Natural killer cell treated with Interleukin-12 subunit alpha and Interleukin-12 subunit beta and Interleukin-15 and Interleukin-18, amount 100 ng/mL, for 72 hours (primary cell): Measurements from ENCODE around the gene PRELP. TPM values are rescaled to one million over a fixed set of nuclear protein-coding genes. Genes with fewer than 3 reads are reported as not detected.

Source experiments
- ATAC-seq, 2 donors: fragments of 150-1000 bp; cut with Tn5 transposase in 1 of 2; sonication (Bioruptor Pico), chemical (Tn5 transposase) in 1 of 2; 2 replicates each; pipeline ENCODE4 v1.10.0; 2021
- DNase-seq: peaks from one replicate; pipeline ENCODE4 v3.0.0; 2022; ENCODE audit warnings: low spot score
- H3K27ac Mint-ChIP-seq, 2 donors: 1 replicate in 1 of 2; 2 replicates in 1 of 2; pipeline ENCODE4 v1.8.0; 2022; ENCODE audit warnings: mixed read lengths in 2 of 2, mild to moderate bottlenecking in 1 of 2, moderate library complexity in 1 of 2
- H3K27me3 Mint-ChIP-seq, 2 donors: 1 replicate in 1 of 2; 2 replicates in 1 of 2; pipeline ENCODE4 v1.8.0; 2022; ENCODE audit warnings: mixed read lengths in 2 of 2
- H3K36me3 Mint-ChIP-seq: one replicate; pipeline ENCODE4 v1.8.0; 2022; ENCODE audit warnings: mixed read lengths
- H3K4me1 Mint-ChIP-seq, 2 donors: 1 replicate in 1 of 2; 2 replicates in 1 of 2; pipeline ENCODE4 v1.8.0; 2022; ENCODE audit warnings: low read depth in 2 of 2, mixed read lengths in 2 of 2, mild to moderate bottlenecking in 1 of 2
- H3K4me3 Mint-ChIP-seq: one replicate; pipeline ENCODE4 v1.8.0; 2022; ENCODE audit warnings: mixed read lengths
- H3K9me3 Mint-ChIP-seq: 2 replicates; pipeline ENCODE4 v1.8.0; 2022; ENCODE audit warnings: mixed read lengths
- total RNA-seq, 2 donors: library from RNA; stranded (reverse); gene quantifications; one replicate each; pipeline ENCODE4 v1.2.3, GENCODE V29; 2022

The PRELP gene
- total RNA-seq, 2 donors from 2014 or later = not detected

- peaks cover 0 to 5% of the 10 kb centered on the region in 2 donors for H3K4me1 Mint-ChIP-seq
- no peaks in the 10 kb centered on the region for H3K36me3 Mint-ChIP-seq
- H3K27me3 Mint-ChIP-seq = peaks cover 4 to 8% of the 10 kb centered on the region in 2 donors
- DNase-seq (no peak), ATAC-seq (no peak)
- H3K4me3 Mint-ChIP-seq = no peak overlapping the region
- H3K27ac Mint-ChIP-seq = no peak overlapping the region
- no peaks in the 10 kb centered on the region for H3K9me3 Mint-ChIP-seq
Observed at GRCh38 chr1:203519896-203520295, 44.3 kb downstream of the PRELP start.

GRCh38 chr1:203520315-203520714 lies 44.7 kb downstream of the PRELP start:
- Mint-ChIP-seq H3K27me3 (peaks cover 2 to 4% of the 10 kb centered on the region in 2 donors), H3K27ac (no peak overlapping the region), H3K4me3 (no peak overlapping the region), H3K9me3 (no peaks in the 10 kb centered on the region), H3K4me1 (peaks cover 0 to 5% of the 10 kb centered on the region in 2 donors), H3K36me3 (no peaks in the 10 kb centered on the region)
- DNase-seq (no peak), ATAC-seq (no peak)

- Mint-ChIP-seq H3K4me1 (peaks cover 0 to 5% of the 10 kb centered on the region in 2 donors), H3K4me3 (no peak overlapping the region), H3K27me3 (no peaks in the 10 kb centered on the region), H3K9me3 (no peaks in the 10 kb centered on the region), H3K36me3 (no peaks in the 10 kb centered on the region), H3K27ac (no peak overlapping the region)
- no peak for DNase-seq
- ATAC-seq = no peak
Observed at GRCh38 chr1:203521074-203521794, 45.6 kb downstream of the PRELP start.

GRCh38 chr1:203521812-203522211 lies 46.2 kb downstream of the PRELP start:
- peak in 1 of 2 donors; percentile 26 for ATAC-seq
- Mint-ChIP-seq H3K4me3 (no peak overlapping the region), H3K4me1 (peaks cover 0 to 6% of the 10 kb centered on the region in 2 donors), H3K27me3 (peaks cover 0 to under 1% of the 10 kb centered on the region in 2 donors), H3K9me3 (no peaks in the 10 kb centered on the region), H3K36me3 (no peaks in the 10 kb centered on the region), H3K27ac (no peak overlapping the region)
- no peak for DNase-seq

- Mint-ChIP-seq H3K4me1 (peaks cover 0 to 10% of the 10 kb centered on the region in 2 donors), H3K27me3 (peaks cover 0 to 5% of the 10 kb centered on the region in 2 donors), H3K36me3 (no peaks in the 10 kb centered on the region), H3K4me3 (no peak overlapping the region), H3K9me3 (no peaks in the 10 kb centered on the region), H3K27ac (no peak overlapping the region)
- DNase-seq (no peak), ATAC-seq (no peak)
Observed at GRCh38 chr1:203522237-203522636, 46.6 kb downstream of the PRELP start.

GRCh38 chr1:203523667-203524066 lies 48.1 kb downstream of the PRELP start:
- DNase-seq (no peak), ATAC-seq (no peak)
- H3K27ac Mint-ChIP-seq = no peak overlapping the region
- H3K36me3 Mint-ChIP-seq = no peaks in the 10 kb centered on the region
- no peaks in the 10 kb centered on the region for H3K9me3 Mint-ChIP-seq
- peaks cover 0 to 9% of the 10 kb centered on the region in 2 donors for H3K4me1 Mint-ChIP-seq
- H3K27me3 Mint-ChIP-seq = peaks cover 0 to 7% of the 10 kb centered on the region in 2 donors
- no peak overlapping the region for H3K4me3 Mint-ChIP-seq

GRCh38 chr1:203524152-203524551 lies 48.5 kb downstream of the PRELP start:
- DNase-seq (no peak), ATAC-seq (no peak)
- Mint-ChIP-seq H3K36me3 (no peaks in the 10 kb centered on the region), H3K27ac (no peak overlapping the region), H3K4me1 (peaks cover 0 to 6% of the 10 kb centered on the region in 2 donors), H3K9me3 (no peaks in the 10 kb centered on the region), H3K27me3 (peaks cover 0 to 7% of the 10 kb centered on the region in 2 donors), H3K4me3 (no peak overlapping the region)

GRCh38 chr1:203524824-203525223 lies 49.2 kb downstream of the PRELP start:
- no peak overlapping the region for H3K27ac Mint-ChIP-seq
- no peaks in the 10 kb centered on the region for H3K9me3 Mint-ChIP-seq
- no peak overlapping the region for H3K4me3 Mint-ChIP-seq
- H3K4me1 Mint-ChIP-seq = peaks cover 0 to 6% of the 10 kb centered on the region in 2 donors
- DNase-seq = no peak
- H3K36me3 Mint-ChIP-seq = no peaks in the 10 kb centered on the region
- no peak for ATAC-seq
- H3K27me3 Mint-ChIP-seq = peaks cover 0 to 7% of the 10 kb centered on the region in 2 donors

GRCh38 chr1:203525685-203526084 lies 50.1 kb downstream of the PRELP start:
- DNase-seq (no peak), ATAC-seq (no peak)
- Mint-ChIP-seq H3K4me1 (peaks cover 0 to 6% of the 10 kb centered on the region in 2 donors), H3K27me3 (peaks cover 0 to 7% of the 10 kb centered on the region in 2 donors), H3K36me3 (no peaks in the 10 kb centered on the region), H3K9me3 (no peaks in the 10 kb centered on the region), H3K27ac (no peak overlapping the region), H3K4me3 (no peak overlapping the region)

GRCh38 chr1:203526130-203526529 lies 50.5 kb downstream of the PRELP start:
- ATAC-seq = no peak
- Mint-ChIP-seq H3K36me3 (no peaks in the 10 kb centered on the region), H3K4me3 (no peak overlapping the region), H3K4me1 (peaks cover 0 to 6% of the 10 kb centered on the region in 2 donors), H3K9me3 (no peaks in the 10 kb centered on the region), H3K27ac (no peak overlapping the region), H3K27me3 (peaks cover 0 to 7% of the 10 kb centered on the region in 2 donors)
- DNase-seq = no peak

GRCh38 chr1:203526572-203526971 lies 51.0 kb downstream of the PRELP start:
- ATAC-seq (no peak), DNase-seq (no peak)
- Mint-ChIP-seq H3K36me3 (no peaks in the 10 kb centered on the region), H3K27ac (peak overlapping the region in 1 of 2 donors; percentile 17), H3K9me3 (no peaks in the 10 kb centered on the region), H3K4me1 (peaks cover 0 to 6% of the 10 kb centered on the region in 2 donors), H3K27me3 (peaks cover 0 to 7% of the 10 kb centered on the region in 2 donors), H3K4me3 (no peak overlapping the region)

- no peak for DNase-seq
- Mint-ChIP-seq H3K27ac (peak overlapping the region in 1 of 2 donors; percentile 17), H3K9me3 (no peaks in the 10 kb centered on the region)
Observed at GRCh38 chr1:203527013-203527412, 51.4 kb downstream of the PRELP start.

GRCh38 chr1:203528063-203528462 lies 52.5 kb downstream of the PRELP start:
- H3K27me3 Mint-ChIP-seq = peaks cover 0 to 7% of the 10 kb centered on the region in 2 donors
- H3K9me3 Mint-ChIP-seq = no peaks in the 10 kb centered on the region
- no peak overlapping the region for H3K27ac Mint-ChIP-seq
- no peak for ATAC-seq
- DNase-seq = no peak
- peaks cover 0 to 6% of the 10 kb centered on the region in 2 donors for H3K4me1 Mint-ChIP-seq
- no peak overlapping the region for H3K4me3 Mint-ChIP-seq
- H3K36me3 Mint-ChIP-seq = no peaks in the 10 kb centered on the region

More at GRCh38 chr1:203527013-203527412, 51.4 kb downstream of the PRELP start:
- peaks cover 0 to 7% of the 10 kb centered on the region in 2 donors for H3K27me3 Mint-ChIP-seq
- H3K4me1 Mint-ChIP-seq = peaks cover 0 to 6% of the 10 kb centered on the region in 2 donors
- H3K4me3 Mint-ChIP-seq = no peak overlapping the region
- ATAC-seq = no peak
- H3K36me3 Mint-ChIP-seq = no peaks in the 10 kb centered on the region

GRCh38 chr1:203528976-203529835 lies 53.6 kb downstream of the PRELP start:
- H3K27me3 Mint-ChIP-seq = peaks cover 0 to 7% of the 10 kb centered on the region in 2 donors
- no peak overlapping the region for H3K4me3 Mint-ChIP-seq
- H3K27ac Mint-ChIP-seq = no peak overlapping the region
- DNase-seq (no peak), ATAC-seq (no peak)
- peaks cover 0 to 6% of the 10 kb centered on the region in 2 donors for H3K4me1 Mint-ChIP-seq
- no peaks in the 10 kb centered on the region for H3K36me3 Mint-ChIP-seq
- no peaks in the 10 kb centered on the region for H3K9me3 Mint-ChIP-seq
